22Rv1 (cell line): ENCODE results near the gene MKRN2.

Source experiments
- ZFX ChIP-seq: fragments of 450-650 bp; IDR thresholded peaks from 2 replicates; pipeline ENCODE4 v1.6.1; 2017; ENCODE audit warnings: antibody characterized with exemption, borderline replicate concordance
- TF ChIP-seq, protein P1 (sequence below): fragments of 450-650 bp; IDR thresholded peaks from 2 replicates; pipeline ENCODE4 v1.5.1; 2017; ENCODE audit warnings: mild to moderate bottlenecking

GRCh38 chr3:12508291-12508700 is 48.6 kb upstream of the MKRN2 start:
- TF ChIP-seq, protein P1, sequence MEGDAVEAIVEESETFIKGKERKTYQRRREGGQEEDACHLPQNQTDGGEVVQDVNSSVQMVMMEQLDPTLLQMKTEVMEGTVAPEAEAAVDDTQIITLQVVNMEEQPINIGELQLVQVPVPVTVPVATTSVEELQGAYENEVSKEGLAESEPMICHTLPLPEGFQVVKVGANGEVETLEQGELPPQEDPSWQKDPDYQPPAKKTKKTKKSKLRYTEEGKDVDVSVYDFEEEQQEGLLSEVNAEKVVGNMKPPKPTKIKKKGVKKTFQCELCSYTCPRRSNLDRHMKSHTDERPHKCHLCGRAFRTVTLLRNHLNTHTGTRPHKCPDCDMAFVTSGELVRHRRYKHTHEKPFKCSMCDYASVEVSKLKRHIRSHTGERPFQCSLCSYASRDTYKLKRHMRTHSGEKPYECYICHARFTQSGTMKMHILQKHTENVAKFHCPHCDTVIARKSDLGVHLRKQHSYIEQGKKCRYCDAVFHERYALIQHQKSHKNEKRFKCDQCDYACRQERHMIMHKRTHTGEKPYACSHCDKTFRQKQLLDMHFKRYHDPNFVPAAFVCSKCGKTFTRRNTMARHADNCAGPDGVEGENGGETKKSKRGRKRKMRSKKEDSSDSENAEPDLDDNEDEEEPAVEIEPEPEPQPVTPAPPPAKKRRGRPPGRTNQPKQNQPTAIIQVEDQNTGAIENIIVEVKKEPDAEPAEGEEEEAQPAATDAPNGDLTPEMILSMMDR, result no peak
- TF ChIP-seq ZFX, result no peak
